SK-N-SH (cell line): ENCODE measurements around the gene PARD3.

Experiments used
- CTCF ChIP-seq: fragments of 200-600 bp; sonication (generic); IDR thresholded peaks from 2 replicates; pipeline ENCODE4 v1.6.1; 2017; ENCODE audit warnings: antibody characterized with exemption, mild to moderate bottlenecking, moderate library complexity
- REST ChIP-seq: IDR thresholded peaks from 2 replicates; pipeline ENCODE4 v1.6.1; 2012; ENCODE audit warnings: mild to moderate bottlenecking, low read depth, low read length, moderate library complexity
- TAF1 ChIP-seq: IDR thresholded peaks from 2 replicates; pipeline ENCODE4 v1.6.1; 2012; ENCODE audit warnings: low read depth, mild to moderate bottlenecking, low read length, moderate library complexity, borderline replicate concordance

GRCh38 chr10:34773636-34774630, 41.2 kb downstream of the PARD3 start:
- TF ChIP-seq CTCF (no peak), REST (no peak), TAF1 (no peak)
